ENCODE results near the gene TBC1D24.

The TBC1D24 gene

GRCh38 chr16:2523801-2524231, 48.9 kb downstream of the TBC1D24 start:
- 0 out of 2 replicates have a peak, but pooled peaks cover 4% of the 10 kb centered on the region for H3F3A ChIP-seq (ENCODE audit: insufficient read depth)
- TF ChIP-seq EZH2phosphoT487 (conservative IDR thresholded peaks at IDR 0.05; ENCODE audit: low read length) (no peak), CTCF (IDR thresholded peaks at IDR 0.05; ENCODE audit: insufficient read depth, low read length, poor library complexity, severe bottlenecking) (no peak)
- no peaks in the 10 kb centered on the region for H3K36me3 ChIP-seq (ENCODE audit: low read length)
- H3K4me2 ChIP-seq (ENCODE audit: low read depth, low read length, poor library complexity, severe bottlenecking) = no peak overlapping the region
- no peaks in the 10 kb centered on the region for H4K20me1 ChIP-seq (ENCODE audit: low read depth, low read length)
- no peak overlapping the region for H3K4me3 ChIP-seq (ENCODE audit: insufficient read depth, low read length, poor library complexity, severe bottlenecking)
- H3K9ac ChIP-seq (ENCODE audit: low read length) = no peak overlapping the region
- peaks cover 19% of the 10 kb centered on the region for H3K79me2 ChIP-seq (ENCODE audit: insufficient read depth, low read length)
- H3K27ac ChIP-seq (ENCODE audit: low read depth, low read length) = no peak overlapping the region
- no peaks in the 10 kb centered on the region for H3K9me2 ChIP-seq (replicated peaks; ENCODE audit: insufficient read depth, low read length)
- no peaks in the 10 kb centered on the region for H3K27me3 ChIP-seq (ENCODE audit: low read length)
- no peak overlapping the region for H2AFZ ChIP-seq (ENCODE audit: low read depth, low read length, severe bottlenecking)
- no peaks in the 10 kb centered on the region for H3K9me3 ChIP-seq (ENCODE audit: insufficient read depth, low read length)

GRCh38 chr16:2524339-2524938, 49.5 kb downstream of the TBC1D24 start:
- H3K4me2 ChIP-seq (ENCODE audit: low read depth, low read length, poor library complexity, severe bottlenecking) = no peak overlapping the region
- no peak overlapping the region for H3K9ac ChIP-seq (ENCODE audit: low read length)
- 0 out of 2 replicates have a peak, but pooled peaks cover 4% of the 10 kb centered on the region for H3F3A ChIP-seq (ENCODE audit: insufficient read depth)
- H3K27me3 ChIP-seq (ENCODE audit: low read length) = no peaks in the 10 kb centered on the region
- no peaks in the 10 kb centered on the region for H3K9me2 ChIP-seq (replicated peaks; ENCODE audit: insufficient read depth, low read length)
- H2AFZ ChIP-seq (ENCODE audit: low read depth, low read length, severe bottlenecking) = no peak overlapping the region
- H3K4me3 ChIP-seq (ENCODE audit: insufficient read depth, low read length, poor library complexity, severe bottlenecking) = no peak overlapping the region
- H3K36me3 ChIP-seq (ENCODE audit: low read length) = no peaks in the 10 kb centered on the region
- no peak overlapping the region for H3K27ac ChIP-seq (ENCODE audit: low read depth, low read length)
- TF ChIP-seq EZH2phosphoT487 (conservative IDR thresholded peaks at IDR 0.05; ENCODE audit: low read length) (no peak), CTCF (IDR thresholded peaks at IDR 0.05; ENCODE audit: insufficient read depth, low read length, poor library complexity, severe bottlenecking) (no peak)
- H3K9me3 ChIP-seq (ENCODE audit: insufficient read depth, low read length) = no peaks in the 10 kb centered on the region
- peaks cover 13% of the 10 kb centered on the region for H3K79me2 ChIP-seq (ENCODE audit: insufficient read depth, low read length)
- no peaks in the 10 kb centered on the region for H4K20me1 ChIP-seq (ENCODE audit: low read depth, low read length)

- no peaks in the 10 kb centered on the region for H4K20me1 ChIP-seq (ENCODE audit: low read depth, low read length)
- H3K4me3 ChIP-seq (ENCODE audit: insufficient read depth, low read length, poor library complexity, severe bottlenecking) = no peak overlapping the region
- peaks cover 5% of the 10 kb centered on the region for H3K79me2 ChIP-seq (ENCODE audit: insufficient read depth, low read length)
These were observed 51.2 kb downstream of the TBC1D24 start for GRCh38 chr16:2526135-2526534.

More at GRCh38 chr16:2526135-2526534, 51.2 kb downstream of the TBC1D24 start:
- H3F3A ChIP-seq (ENCODE audit: insufficient read depth) = peaks cover 11% of the 10 kb centered on the region; the same call in 1 of the 2 replicates
- H3K27ac ChIP-seq (ENCODE audit: low read depth, low read length) = no peak overlapping the region
- H3K36me3 ChIP-seq (ENCODE audit: low read length) = no peaks in the 10 kb centered on the region
- no peaks in the 10 kb centered on the region for H3K27me3 ChIP-seq (ENCODE audit: low read length)
- H3K4me2 ChIP-seq (ENCODE audit: low read depth, low read length, poor library complexity, severe bottlenecking) = no peak overlapping the region
- H2AFZ ChIP-seq (ENCODE audit: low read depth, low read length, severe bottlenecking) = no peak overlapping the region
- H3K9me2 ChIP-seq (replicated peaks; ENCODE audit: insufficient read depth, low read length) = no peaks in the 10 kb centered on the region
- H3K9me3 ChIP-seq (ENCODE audit: insufficient read depth, low read length) = no peaks in the 10 kb centered on the region
- TF ChIP-seq CTCF (IDR thresholded peaks at IDR 0.05; ENCODE audit: insufficient read depth, low read length, poor library complexity, severe bottlenecking) = no peak
- TF ChIP-seq EZH2phosphoT487 (conservative IDR thresholded peaks at IDR 0.05; ENCODE audit: low read length) = no peak
- no peak overlapping the region for H3K9ac ChIP-seq (ENCODE audit: low read length)

Data from SU-DHL-6 (cell line).